Neural cell (in vitro differentiated cells): ENCODE results near the gene ZNF497. TPM values are rescaled to one million over a fixed set of nuclear protein-coding genes. Genes with fewer than 3 reads are reported as not detected.
A peak's percentile ranks its signal among the peaks of the same experiment; 100 is the strongest.
"Not testable (repeated sequence)": the region's sequence is repeated elsewhere in the genome, so short reads cannot be mapped to it uniquely, and the experiment has no call there.

ENCODE experiments used
- H2AFZ ChIP-seq: fragments of 200-600, 300-800 bp; sonication (generic), shearing (Covaris generic); 2 replicates; pipeline ENCODE4 v1.6.0; 2014; ENCODE audit warnings: low read depth, mild to moderate bottlenecking, antibody characterized with exemption, low read length, moderate library complexity
- H3F3A ChIP-seq: fragments of 200-600 bp; shearing (Covaris generic); 2 replicates; pipeline ENCODE4 v1.6.1; 2016; ENCODE audit warnings: mild to moderate bottlenecking, moderate library complexity, mixed read lengths, antibody characterized with exemption, low read length; ENCODE audit not compliant: insufficient read depth, poor library complexity, severe bottlenecking
- H3K27ac ChIP-seq: fragments of 200-600, 300-800 bp; sonication (generic), shearing (Covaris generic); 2 replicates; pipeline ENCODE4 v1.5.1; 2014; ENCODE audit warnings: mild to moderate bottlenecking, low read length, moderate library complexity
- H3K27me3 ChIP-seq: fragments of 300-800, 200-600 bp; sonication (generic), shearing (Covaris generic); 2 replicates; pipeline ENCODE4 v1.6.0; 2014; ENCODE audit warnings: mild to moderate bottlenecking, low read depth, low read length, moderate library complexity; ENCODE audit not compliant: insufficient read depth
- H3K36me3 ChIP-seq: fragments of 300-800, 200-600 bp; sonication (generic), shearing (Covaris generic); 2 replicates; pipeline ENCODE4 v1.5.1; 2014; ENCODE audit warnings: mild to moderate bottlenecking, antibody characterized with exemption, low read length, moderate library complexity; ENCODE audit not compliant: insufficient read depth
- H3K4me2 ChIP-seq: fragments of 300-800, 200-600 bp; sonication (generic), shearing (Covaris generic); 2 replicates; pipeline ENCODE4 v1.6.0; 2014; ENCODE audit warnings: mild to moderate bottlenecking, low read length
- H3K4me3 ChIP-seq: fragments of 300-800, 200-600 bp; sonication (generic), shearing (Covaris generic); 2 replicates; pipeline ENCODE4 v1.5.1; 2014; ENCODE audit warnings: mild to moderate bottlenecking, low read length, moderate library complexity
- H3K79me2 ChIP-seq: fragments of 200-600 bp; shearing (Covaris generic); replicated peaks from 2 replicates; pipeline ENCODE4 v1.6.0; 2014; ENCODE audit warnings: mild to moderate bottlenecking, low read length, moderate library complexity; ENCODE audit not compliant: insufficient read depth
- H3K9ac ChIP-seq: fragments of 300-800, 200-600 bp; sonication (generic), shearing (Covaris generic); 2 replicates; pipeline ENCODE4 v1.6.1; 2016; ENCODE audit warnings: mild to moderate bottlenecking, low read length, mixed read lengths
- H3K9me2 ChIP-seq: fragments of 200-600 bp; shearing (Covaris generic); 2 replicates; pipeline ENCODE4 v1.6.1; 2016; ENCODE audit warnings: mild to moderate bottlenecking, low read length, mixed read lengths; ENCODE audit not compliant: insufficient read depth
- H3K9me3 ChIP-seq: fragments of 200-600, 300-800 bp; sonication (generic), shearing (Covaris generic); 2 replicates; pipeline ENCODE4 v1.6.1; 2016; ENCODE audit warnings: mild to moderate bottlenecking, mixed run types, low read length, moderate library complexity, mixed read lengths
- H4K20me1 ChIP-seq: fragments of 200-600 bp; shearing (Covaris generic); 2 replicates; pipeline ENCODE4 v1.6.1; 2016; ENCODE audit warnings: mild to moderate bottlenecking, mixed run types; ENCODE audit not compliant: insufficient read depth
- CTCF ChIP-seq: fragments of 450-650 bp; IDR thresholded peaks from 2 replicates; pipeline ENCODE4 v1.5.1; 2014; ENCODE audit warnings: antibody characterized with exemption, mild to moderate bottlenecking, moderate library complexity; ENCODE audit not compliant: poor library complexity, severe bottlenecking
- EP300 ChIP-seq: fragments of 450-650 bp; conservative IDR thresholded peaks from 2 replicates; pipeline ENCODE4 v1.6.1; 2014; ENCODE audit warnings: antibody characterized with exemption, mild to moderate bottlenecking, moderate library complexity; ENCODE audit not compliant: poor library complexity, severe bottlenecking
- MXI1 ChIP-seq: fragments of 450-650 bp; conservative IDR thresholded peaks from 2 replicates; pipeline ENCODE4 v1.6.1; 2014; ENCODE audit warnings: antibody characterized with exemption, mild to moderate bottlenecking; ENCODE audit not compliant: poor library complexity, severe bottlenecking
- POLR2AphosphoS5 ChIP-seq: IDR thresholded peaks from 2 replicates; pipeline ENCODE4 v1.6.1; 2012
- RAD21 ChIP-seq: fragments of 450-650 bp; conservative IDR thresholded peaks from 2 replicates; pipeline ENCODE4 v1.6.1; 2014; ENCODE audit warnings: antibody characterized with exemption, mild to moderate bottlenecking, moderate library complexity
- REST ChIP-seq: IDR thresholded peaks from 2 replicates; pipeline ENCODE4 v1.6.1; 2012; ENCODE audit warnings: borderline replicate concordance
- SMC3 ChIP-seq: fragments of 450-650 bp; conservative IDR thresholded peaks from 2 replicates; pipeline ENCODE4 v1.6.1; 2014; ENCODE audit warnings: antibody characterized with exemption, mild to moderate bottlenecking, moderate library complexity; ENCODE audit not compliant: poor library complexity
- TAF1 ChIP-seq: IDR thresholded peaks from 2 replicates; pipeline ENCODE4 v1.6.1; 2012; ENCODE audit warnings: low read depth
- polyA plus RNA-seq: library from polyadenylated mRNA; depleted of rRNA; stranded (reverse); fragments of >200 nt; gene quantifications from 2 replicates; pipeline ENCODE4 v1.2.3, GENCODE V29; 2014

ZNF497 gene
- polyA plus RNA-seq, 1 donor from 2014 or later = 13.7 TPM

GRCh38 chr19:58310685-58311084, 51.9 kb downstream of the ZNF497 start:
- H3K27me3 ChIP-seq, H3K4me3 ChIP-seq, H3K9ac ChIP-seq, H2AFZ ChIP-seq, H3K9me2 ChIP-seq, H3K9me3 ChIP-seq, H3K27ac ChIP-seq, H3F3A ChIP-seq, H3K4me2 ChIP-seq, H4K20me1 ChIP-seq: not testable (repeated sequence)
- Histone ChIP-seq H3K36me3 (peaks cover 31% of the 10 kb centered on the region), H3K79me2 (peaks cover 20% of the 10 kb centered on the region)
- TF ChIP-seq CTCF = peak; percentile 40
- TF ChIP-seq RAD21 = peak; percentile 17
- TF ChIP-seq SMC3 = peak; percentile 28

GRCh38 chr19:58307736-58308135, 54.8 kb downstream of the ZNF497 start:
- Histone ChIP-seq H3F3A (no peaks in the 10 kb centered on the region), H4K20me1 (no peaks in the 10 kb centered on the region), H3K4me3 (no peak overlapping the region), H2AFZ (no peak overlapping the region), H3K27ac (no peak overlapping the region), H3K36me3 (peaks cover 22% of the 10 kb centered on the region), H3K79me2 (peaks cover 31% of the 10 kb centered on the region), H3K4me2 (no peak overlapping the region), H3K9me3 (no peaks in the 10 kb centered on the region), H3K9ac (no peak overlapping the region), H3K27me3 (no peaks in the 10 kb centered on the region), H3K9me2 (no peaks in the 10 kb centered on the region)
- no peak for TF ChIP-seq POLR2AphosphoS5
- no peak for TF ChIP-seq CTCF
- no peak for TF ChIP-seq REST
- no peak for TF ChIP-seq RAD21
- TF ChIP-seq TAF1 = no peak
- no peak for TF ChIP-seq MXI1

GRCh38 chr19:58305932-58306323, 56.6 kb downstream of the ZNF497 start:
- H3K9me3 ChIP-seq = no peaks in the 10 kb centered on the region
- H3K27me3 ChIP-seq = no peaks in the 10 kb centered on the region
- peak overlapping the region; percentile 79 for H3K9ac ChIP-seq
- no peaks in the 10 kb centered on the region for H4K20me1 ChIP-seq
- H3K79me2 ChIP-seq = peaks cover 41% of the 10 kb centered on the region
- peak overlapping the region; percentile 80 for H3K27ac ChIP-seq
- H3F3A ChIP-seq = no peaks in the 10 kb centered on the region
- H3K36me3 ChIP-seq = peaks cover 10% of the 10 kb centered on the region
- peak overlapping the region; percentile 80 for H3K4me3 ChIP-seq
- no peak overlapping the region for H2AFZ ChIP-seq
- H3K4me2 ChIP-seq = peak overlapping the region; percentile 92
- H3K9me2 ChIP-seq = no peaks in the 10 kb centered on the region
- TF ChIP-seq EP300 = no peak
- TF ChIP-seq CTCF = no peak
- TF ChIP-seq MXI1 = no peak
- TF ChIP-seq RAD21 = no peak
- no peak for TF ChIP-seq POLR2AphosphoS5
- TF ChIP-seq SMC3 = no peak
- no peak for TF ChIP-seq REST
- TF ChIP-seq TAF1 = no peak
